ENCODE measurements around the gene ADCY1. TPM values are rescaled to one million over a fixed set of nuclear protein-coding genes. Genes with fewer than 3 reads are reported as not detected.

Gene ADCY1
- total RNA-seq, 1 experiment from 2014 or later: not detected

DNA sequence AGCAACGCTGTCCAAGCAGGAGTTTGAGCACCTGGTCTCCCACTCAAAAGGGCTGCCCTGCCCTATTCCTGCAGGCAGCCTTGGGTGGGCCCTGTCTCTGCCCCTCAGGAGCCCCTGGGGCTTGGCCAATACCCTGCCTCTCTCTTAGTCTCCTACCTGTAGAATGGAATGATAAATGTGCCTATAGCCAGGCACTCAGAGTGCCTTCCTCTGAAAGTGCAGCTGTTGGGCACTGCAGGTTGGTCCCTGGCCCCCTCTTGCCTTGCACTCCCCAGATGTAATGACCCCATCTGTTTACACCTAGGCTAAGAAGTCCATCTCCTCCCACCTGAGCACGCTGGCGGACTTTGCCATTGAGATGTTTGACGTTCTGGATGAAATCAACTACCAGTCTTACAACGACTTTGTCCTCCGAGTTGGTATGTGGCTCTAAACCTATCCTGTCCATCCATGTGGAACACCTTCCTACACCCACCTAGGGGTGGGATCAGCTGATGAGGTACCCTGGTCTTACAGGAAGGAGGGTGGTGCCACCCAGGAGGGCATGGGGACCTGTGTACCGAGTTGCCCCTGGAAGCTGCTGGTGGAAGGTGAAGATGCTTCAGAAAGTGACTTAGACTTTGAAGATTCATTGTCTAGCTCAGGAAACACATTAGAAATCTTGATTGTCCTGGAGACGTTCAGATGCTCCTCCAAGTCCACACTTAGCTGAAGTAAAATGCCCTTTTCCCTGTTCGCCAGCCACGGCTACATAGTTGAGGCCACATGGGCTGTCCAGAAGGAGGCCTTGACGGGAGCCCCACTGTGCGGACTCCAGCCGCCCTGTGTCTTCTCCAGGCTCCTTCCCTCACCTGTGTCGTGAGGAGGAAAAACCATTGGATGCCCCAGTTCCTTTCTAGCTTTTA, 134.1 kb downstream of the ADCY1 start:
- intact Hi-C loops (cut with micrococcal nuclease; ENCODE audit: unreplicated experiment): no loop called here
- no TSS peak for BruUV-seq (replicated peaks)
- no peaks in the 10 kb centered on the region for H3K9me2 ChIP-seq (ENCODE audit: insufficient read depth)
- no peaks in the 10 kb centered on the region for H3K79me2 ChIP-seq (ENCODE audit: low read depth)
- no peaks in the 10 kb centered on the region for H3K4me1 ChIP-seq (replicated peaks; ENCODE audit: insufficient read depth)
- ChIA-PET CTCF (interaction anchor here (0.5 kb wide), 1 partner anchor 1222 kb away, joined by 6 read pairs; no protein-coding TSS in a partner anchor), POLR2A (ENCODE audit: unreplicated experiment) (no interaction called here)
- no peaks in the 10 kb centered on the region for H3K36me3 ChIP-seq (ENCODE audit: low read depth)
- H3F3A ChIP-seq (ENCODE audit: insufficient read depth, low read depth): no peaks in the 10 kb centered on the region
- H3K27ac ChIP-seq: no peak overlapping the region
- H2AFZ ChIP-seq: no peak overlapping the region
- no peak overlapping the region for H3K4me2 ChIP-seq
- H3K4me3 ChIP-seq: no peak overlapping the region
- no peaks in the 10 kb centered on the region for H4K20me1 ChIP-seq (ENCODE audit: insufficient read depth)
- peaks cover 89% of the 10 kb centered on the region for H3K27me3 ChIP-seq (ENCODE audit: insufficient read depth, low read depth)
- DNase-seq: no peak
- no peak for TF ChIP-seq EZH2 (IDR thresholded peaks at IDR 0.05; ENCODE audit: low read depth)
- TF ChIP-seq, protein P1, sequence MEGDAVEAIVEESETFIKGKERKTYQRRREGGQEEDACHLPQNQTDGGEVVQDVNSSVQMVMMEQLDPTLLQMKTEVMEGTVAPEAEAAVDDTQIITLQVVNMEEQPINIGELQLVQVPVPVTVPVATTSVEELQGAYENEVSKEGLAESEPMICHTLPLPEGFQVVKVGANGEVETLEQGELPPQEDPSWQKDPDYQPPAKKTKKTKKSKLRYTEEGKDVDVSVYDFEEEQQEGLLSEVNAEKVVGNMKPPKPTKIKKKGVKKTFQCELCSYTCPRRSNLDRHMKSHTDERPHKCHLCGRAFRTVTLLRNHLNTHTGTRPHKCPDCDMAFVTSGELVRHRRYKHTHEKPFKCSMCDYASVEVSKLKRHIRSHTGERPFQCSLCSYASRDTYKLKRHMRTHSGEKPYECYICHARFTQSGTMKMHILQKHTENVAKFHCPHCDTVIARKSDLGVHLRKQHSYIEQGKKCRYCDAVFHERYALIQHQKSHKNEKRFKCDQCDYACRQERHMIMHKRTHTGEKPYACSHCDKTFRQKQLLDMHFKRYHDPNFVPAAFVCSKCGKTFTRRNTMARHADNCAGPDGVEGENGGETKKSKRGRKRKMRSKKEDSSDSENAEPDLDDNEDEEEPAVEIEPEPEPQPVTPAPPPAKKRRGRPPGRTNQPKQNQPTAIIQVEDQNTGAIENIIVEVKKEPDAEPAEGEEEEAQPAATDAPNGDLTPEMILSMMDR (conservative IDR thresholded peaks at IDR 0.05): no peak
- no peaks in the 10 kb centered on the region for H3K9me3 ChIP-seq (ENCODE audit: insufficient read depth, low read depth)

DNA sequence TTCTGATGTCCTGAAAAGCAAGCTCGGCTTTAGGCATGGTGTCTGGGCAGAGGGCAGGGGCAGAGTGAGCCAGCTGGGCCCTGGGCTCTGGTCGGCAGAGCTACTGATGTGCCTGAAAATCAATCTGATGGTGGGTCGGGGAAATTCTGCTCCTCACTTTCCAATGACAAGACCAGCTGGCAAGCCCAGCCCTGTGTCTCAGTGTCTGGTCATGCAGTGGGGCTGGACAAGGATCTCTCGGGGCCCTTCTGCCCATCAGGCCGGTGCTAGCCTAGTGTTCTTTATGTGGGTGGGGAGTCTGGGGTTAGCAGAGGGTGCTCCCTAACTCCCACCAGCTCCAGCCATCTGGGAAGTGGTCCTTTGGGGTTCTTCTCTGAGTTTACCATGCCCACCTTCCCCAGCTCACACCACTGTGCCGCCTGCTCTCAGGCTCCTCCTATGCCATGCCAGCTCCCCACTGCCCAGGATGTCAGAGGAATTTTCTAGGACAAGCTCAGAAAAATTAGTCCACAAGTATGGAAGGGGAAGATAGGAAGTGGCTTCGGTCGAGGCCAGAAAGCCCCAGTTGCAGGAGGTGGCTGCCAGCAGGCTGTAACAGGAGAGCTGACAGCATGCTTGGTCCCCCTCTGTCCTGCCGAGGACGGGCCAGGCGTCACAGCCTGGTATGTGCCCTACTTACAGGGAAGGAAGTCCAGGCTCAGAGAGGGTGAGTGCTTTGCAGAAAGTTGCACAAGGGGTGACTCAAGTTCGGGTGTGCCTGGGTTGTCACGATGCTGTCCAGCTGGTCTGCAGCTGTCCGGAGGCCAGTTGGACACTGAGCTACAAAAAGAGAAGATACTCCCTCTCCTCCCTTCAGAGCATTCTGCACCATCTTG, 135.2 kb downstream of the ADCY1 start:
- TF ChIP-seq, protein P1 (conservative IDR thresholded peaks at IDR 0.05): no peak
- TF ChIP-seq EZH2 (IDR thresholded peaks at IDR 0.05; ENCODE audit: low read depth): no peak
- Histone ChIP-seq H3K27me3 (ENCODE audit: insufficient read depth, low read depth) (peaks cover 89% of the 10 kb centered on the region), H3F3A (ENCODE audit: insufficient read depth, low read depth) (no peaks in the 10 kb centered on the region), H3K4me2 (no peak overlapping the region), H2AFZ (no peak overlapping the region), H3K4me3 (no peak overlapping the region), H3K4me1 (replicated peaks; ENCODE audit: insufficient read depth) (no peaks in the 10 kb centered on the region), H3K36me3 (ENCODE audit: low read depth) (no peaks in the 10 kb centered on the region), H3K9me3 (ENCODE audit: insufficient read depth, low read depth) (no peaks in the 10 kb centered on the region), H4K20me1 (ENCODE audit: insufficient read depth) (no peaks in the 10 kb centered on the region), H3K79me2 (ENCODE audit: low read depth) (no peaks in the 10 kb centered on the region), H3K9me2 (ENCODE audit: insufficient read depth) (no peaks in the 10 kb centered on the region), H3K27ac (no peak overlapping the region)
- no peak for DNase-seq
- ChIA-PET POLR2A (ENCODE audit: unreplicated experiment) (no interaction called here), CTCF (interaction anchor here (0.5 to 0.7 kb wide), 2 partner anchors 103 to 1221 kb away, joined by 3 to 6 read pairs; no protein-coding TSS in a partner anchor)
- intact Hi-C loops (cut with micrococcal nuclease; ENCODE audit: unreplicated experiment): no loop called here
- BruUV-seq (replicated peaks): no TSS peak

- POLR2A ChIA-PET (ENCODE audit: unreplicated experiment): no interaction called here
- H3K79me2 ChIP-seq (ENCODE audit: low read depth): no peaks in the 10 kb centered on the region
Observed at GRCh38 chr7:45710271-45711160, 136.3 kb downstream of the ADCY1 start.

More at GRCh38 chr7:45710271-45711160, 136.3 kb downstream of the ADCY1 start:
- no peak overlapping the region for H3K4me3 ChIP-seq
- intact Hi-C loops (cut with micrococcal nuclease; ENCODE audit: unreplicated experiment): no loop called here
- no peaks in the 10 kb centered on the region for H3K36me3 ChIP-seq (ENCODE audit: low read depth)
- H2AFZ ChIP-seq: no peak overlapping the region
- no peak for DNase-seq
- TF ChIP-seq EZH2 (IDR thresholded peaks at IDR 0.05; ENCODE audit: low read depth): no peak
- TF ChIP-seq, protein P1 (conservative IDR thresholded peaks at IDR 0.05): no peak
- no peak overlapping the region for H3K27ac ChIP-seq
- no peaks in the 10 kb centered on the region for H3F3A ChIP-seq (ENCODE audit: insufficient read depth, low read depth)
- BruUV-seq (replicated peaks): no TSS peak
- no peaks in the 10 kb centered on the region for H3K9me2 ChIP-seq (ENCODE audit: insufficient read depth)
- no peak overlapping the region for H3K4me2 ChIP-seq
- H3K9me3 ChIP-seq (ENCODE audit: insufficient read depth, low read depth): no peaks in the 10 kb centered on the region
- CTCF ChIA-PET: no interaction called here
- no peaks in the 10 kb centered on the region for H4K20me1 ChIP-seq (ENCODE audit: insufficient read depth)
- H3K27me3 ChIP-seq (ENCODE audit: insufficient read depth, low read depth): peaks cover 91% of the 10 kb centered on the region
- no peaks in the 10 kb centered on the region for H3K4me1 ChIP-seq (replicated peaks; ENCODE audit: insufficient read depth)
